ENCODE results near the gene RUVBL2.

DNA sequence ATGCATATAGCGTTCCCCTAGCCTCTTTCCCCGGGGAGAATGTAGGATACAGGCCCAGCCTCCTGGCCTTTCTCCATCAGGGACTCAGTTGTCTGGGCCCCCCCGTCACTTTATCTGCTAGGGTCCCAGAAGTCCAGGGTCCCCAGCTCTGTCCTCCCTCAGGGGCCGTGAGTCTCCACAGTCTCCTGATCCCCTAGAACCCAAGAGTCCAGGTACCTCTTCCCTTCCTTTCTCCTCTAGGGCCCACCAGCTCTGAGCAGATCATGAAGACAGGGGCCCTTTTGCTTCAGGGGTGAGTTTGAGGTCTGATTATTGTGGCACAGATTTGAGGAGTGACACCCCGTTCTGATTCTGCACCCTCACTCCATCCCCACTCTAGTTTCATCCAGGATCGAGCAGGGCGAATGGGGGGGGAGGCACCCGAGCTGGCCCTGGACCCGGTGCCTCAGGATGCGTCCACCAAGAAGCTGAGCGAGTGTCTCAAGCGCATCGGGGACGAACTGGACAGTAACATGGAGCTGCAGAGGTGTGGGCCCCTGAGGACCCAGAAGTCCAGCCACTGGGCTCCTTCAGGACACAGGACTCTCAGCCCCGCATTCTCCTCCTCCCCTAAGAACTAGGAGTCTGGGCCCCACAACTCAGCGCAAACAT, 38.3 kb upstream of the RUVBL2 start:
- TF ChIP-seq ZNF830 (tag by site-specific recombination; IDR thresholded peaks at IDR 0.05; ENCODE audit: low read depth) (no peak), GFI1B (tag by site-specific recombination; IDR thresholded peaks at IDR 0.05) (no peak), ZNF529 (tag by site-specific recombination; IDR thresholded peaks at IDR 0.05; ENCODE audit: insufficient replicate concordance) (no peak)
- TF ChIP-seq, protein P1, sequence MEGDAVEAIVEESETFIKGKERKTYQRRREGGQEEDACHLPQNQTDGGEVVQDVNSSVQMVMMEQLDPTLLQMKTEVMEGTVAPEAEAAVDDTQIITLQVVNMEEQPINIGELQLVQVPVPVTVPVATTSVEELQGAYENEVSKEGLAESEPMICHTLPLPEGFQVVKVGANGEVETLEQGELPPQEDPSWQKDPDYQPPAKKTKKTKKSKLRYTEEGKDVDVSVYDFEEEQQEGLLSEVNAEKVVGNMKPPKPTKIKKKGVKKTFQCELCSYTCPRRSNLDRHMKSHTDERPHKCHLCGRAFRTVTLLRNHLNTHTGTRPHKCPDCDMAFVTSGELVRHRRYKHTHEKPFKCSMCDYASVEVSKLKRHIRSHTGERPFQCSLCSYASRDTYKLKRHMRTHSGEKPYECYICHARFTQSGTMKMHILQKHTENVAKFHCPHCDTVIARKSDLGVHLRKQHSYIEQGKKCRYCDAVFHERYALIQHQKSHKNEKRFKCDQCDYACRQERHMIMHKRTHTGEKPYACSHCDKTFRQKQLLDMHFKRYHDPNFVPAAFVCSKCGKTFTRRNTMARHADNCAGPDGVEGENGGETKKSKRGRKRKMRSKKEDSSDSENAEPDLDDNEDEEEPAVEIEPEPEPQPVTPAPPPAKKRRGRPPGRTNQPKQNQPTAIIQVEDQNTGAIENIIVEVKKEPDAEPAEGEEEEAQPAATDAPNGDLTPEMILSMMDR (tag by site-specific recombination; IDR thresholded peaks at IDR 0.05), result no peak
